Activated CD4-positive, CD25-positive, alpha-beta regulatory T cell treated with anti-CD3 and anti-CD28 coated beads, Interleukin-2, amount 50 U/mL, for 24 hours (primary cell): Measurements from ENCODE around the gene RADX.

Experiments
- ATAC-seq, 2 donors: fragments of 150-1000 bp; cut with Tn5 transposase; one replicate each; pipeline ENCODE4 v1.10.0; 2021; ENCODE audit warnings: mild to moderate bottlenecking in 1 of 2, moderate library complexity in 1 of 2

The RADX gene

GRCh38 chrX:106696502-106696901 is 84.7 kb downstream of the RADX start:
- ATAC-seq, result no peak

- ATAC-seq, result no peak
Measured at GRCh38 chrX:106698693-106699092, 86.9 kb downstream of the RADX start.

GRCh38 chrX:106702636-106703035 is 90.9 kb downstream of the RADX start:
- ATAC-seq, result no peak

GRCh38 chrX:106706466-106706865 is 94.7 kb downstream of the RADX start:
- ATAC-seq, result no peak

- peak; percentile 82 to 84 for ATAC-seq
Measured at GRCh38 chrX:106707771-106708454, 96.1 kb downstream of the RADX start.

- ATAC-seq, result no peak
Measured at GRCh38 chrX:106710771-106711170, 99.0 kb downstream of the RADX start.

GRCh38 chrX:106711375-106711774 is 99.6 kb downstream of the RADX start:
- ATAC-seq, result no peak

GRCh38 chrX:106716004-106716403 is 104.2 kb downstream of the RADX start:
- no peak for ATAC-seq

GRCh38 chrX:106716463-106716862 is 104.7 kb downstream of the RADX start:
- ATAC-seq, result no peak

GRCh38 chrX:106718709-106719108 is 106.9 kb downstream of the RADX start:
- ATAC-seq, result no peak

GRCh38 chrX:106725931-106726330 is 114.2 kb downstream of the RADX start:
- ATAC-seq, result no peak

- no peak for ATAC-seq
Measured at GRCh38 chrX:106726485-106727437, 115.0 kb downstream of the RADX start, which contains the start of gene RNF128. RNF128 (plus strand) TSS chrX:106726701; CDS start chrX:106726914, 213 bp downstream.

GRCh38 chrX:106728337-106728736 is 116.6 kb downstream of the RADX start:
- ATAC-seq, result no peak
